ENCODE results near the gene TMEM221.

TMEM221 gene

DNA sequence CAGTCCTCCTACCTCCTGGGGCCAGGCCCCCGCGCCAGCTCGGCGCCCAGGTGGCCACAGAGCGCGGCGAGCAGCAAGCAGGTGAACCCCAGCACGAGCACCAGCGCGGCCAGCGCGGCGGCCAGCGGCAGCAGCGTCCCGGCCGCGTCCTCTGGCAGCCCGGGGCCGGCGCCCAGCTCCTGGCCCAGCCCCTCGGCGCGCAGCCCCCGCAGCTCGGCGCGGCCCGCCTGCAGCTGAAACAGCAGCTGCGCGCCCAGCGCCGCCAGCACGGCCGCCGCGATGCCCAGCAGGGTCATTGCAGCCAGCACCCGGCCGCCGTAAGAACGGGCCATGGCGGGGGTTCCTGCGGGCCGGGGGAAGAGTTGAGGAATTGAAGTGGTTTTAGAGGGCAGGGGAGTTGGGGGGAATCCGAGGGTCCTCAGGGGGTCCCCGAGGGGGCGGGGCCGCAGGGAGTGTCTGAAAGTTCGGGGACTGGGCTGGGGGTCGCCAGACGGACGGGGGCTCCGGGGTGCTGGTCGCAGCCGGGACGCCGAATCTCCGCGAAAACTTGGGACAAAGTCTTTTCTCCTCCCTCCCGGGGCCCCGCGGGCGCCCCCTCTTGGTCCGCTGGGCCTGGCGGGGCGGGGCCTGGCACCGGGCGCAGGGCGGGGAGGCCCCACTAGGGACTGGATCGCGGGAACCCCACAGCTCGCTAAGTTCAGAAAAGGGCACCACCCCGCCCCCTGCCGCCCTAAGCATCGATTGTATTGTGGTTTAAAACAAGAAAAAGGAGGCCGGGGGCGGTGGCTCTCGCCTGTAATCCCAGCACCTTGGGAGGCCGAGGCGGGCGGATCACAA lies at the start of gene TMEM221:
TMEM221 (minus strand) TSS at position 538 of the 837 bp plus-strand sequence; CDS start at position 332, 206 bp downstream.
- H3K4me3 ChIP-seq (ENCODE audit: low read depth, low read length): peak within 1 kb of the TSS; percentile 28
- no peak for DNase-seq (ENCODE audit: low read depth)
- TF ChIP-seq, protein P1, sequence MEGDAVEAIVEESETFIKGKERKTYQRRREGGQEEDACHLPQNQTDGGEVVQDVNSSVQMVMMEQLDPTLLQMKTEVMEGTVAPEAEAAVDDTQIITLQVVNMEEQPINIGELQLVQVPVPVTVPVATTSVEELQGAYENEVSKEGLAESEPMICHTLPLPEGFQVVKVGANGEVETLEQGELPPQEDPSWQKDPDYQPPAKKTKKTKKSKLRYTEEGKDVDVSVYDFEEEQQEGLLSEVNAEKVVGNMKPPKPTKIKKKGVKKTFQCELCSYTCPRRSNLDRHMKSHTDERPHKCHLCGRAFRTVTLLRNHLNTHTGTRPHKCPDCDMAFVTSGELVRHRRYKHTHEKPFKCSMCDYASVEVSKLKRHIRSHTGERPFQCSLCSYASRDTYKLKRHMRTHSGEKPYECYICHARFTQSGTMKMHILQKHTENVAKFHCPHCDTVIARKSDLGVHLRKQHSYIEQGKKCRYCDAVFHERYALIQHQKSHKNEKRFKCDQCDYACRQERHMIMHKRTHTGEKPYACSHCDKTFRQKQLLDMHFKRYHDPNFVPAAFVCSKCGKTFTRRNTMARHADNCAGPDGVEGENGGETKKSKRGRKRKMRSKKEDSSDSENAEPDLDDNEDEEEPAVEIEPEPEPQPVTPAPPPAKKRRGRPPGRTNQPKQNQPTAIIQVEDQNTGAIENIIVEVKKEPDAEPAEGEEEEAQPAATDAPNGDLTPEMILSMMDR (conservative IDR thresholded peaks at IDR 0.05; ENCODE audit: low read depth, low read length): peak; percentile 50

DNA sequence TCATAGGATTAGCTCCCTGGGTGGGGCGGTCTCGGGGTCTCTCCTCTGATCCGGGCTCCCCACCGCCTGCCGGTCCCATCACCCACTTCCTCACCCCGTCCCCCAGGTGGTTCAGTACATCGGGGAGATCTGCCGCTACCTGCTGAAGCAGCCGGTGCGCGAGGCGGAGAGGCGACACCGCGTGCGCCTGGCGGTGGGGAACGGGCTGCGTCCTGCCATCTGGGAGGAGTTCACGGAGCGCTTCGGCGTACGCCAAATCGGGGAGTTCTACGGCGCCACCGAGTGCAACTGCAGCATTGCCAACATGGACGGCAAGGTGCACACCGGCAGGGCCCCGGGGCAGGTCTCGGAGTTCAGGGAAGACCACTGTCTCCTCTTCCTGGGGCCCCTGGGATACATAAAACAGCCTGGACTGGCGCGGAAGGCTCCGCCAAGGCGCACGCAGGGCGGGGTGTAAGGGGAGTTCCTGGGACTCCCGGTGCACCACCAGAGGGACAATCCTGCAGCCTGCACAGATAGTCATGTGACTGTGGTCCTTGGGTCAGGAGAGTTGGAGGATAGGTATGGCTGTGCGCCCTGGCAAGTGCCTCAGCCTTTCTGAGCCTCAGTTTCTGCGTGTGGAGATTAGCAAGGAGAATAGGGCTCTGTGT lies 48.8 kb upstream of the TMEM221 start:
- no peak for DNase-seq (ENCODE audit: low read depth)
- TF ChIP-seq, protein P1 (conservative IDR thresholded peaks at IDR 0.05; ENCODE audit: low read depth, low read length): no peak
- H3K4me3 ChIP-seq (ENCODE audit: low read depth, low read length): no peak overlapping the region

DNA sequence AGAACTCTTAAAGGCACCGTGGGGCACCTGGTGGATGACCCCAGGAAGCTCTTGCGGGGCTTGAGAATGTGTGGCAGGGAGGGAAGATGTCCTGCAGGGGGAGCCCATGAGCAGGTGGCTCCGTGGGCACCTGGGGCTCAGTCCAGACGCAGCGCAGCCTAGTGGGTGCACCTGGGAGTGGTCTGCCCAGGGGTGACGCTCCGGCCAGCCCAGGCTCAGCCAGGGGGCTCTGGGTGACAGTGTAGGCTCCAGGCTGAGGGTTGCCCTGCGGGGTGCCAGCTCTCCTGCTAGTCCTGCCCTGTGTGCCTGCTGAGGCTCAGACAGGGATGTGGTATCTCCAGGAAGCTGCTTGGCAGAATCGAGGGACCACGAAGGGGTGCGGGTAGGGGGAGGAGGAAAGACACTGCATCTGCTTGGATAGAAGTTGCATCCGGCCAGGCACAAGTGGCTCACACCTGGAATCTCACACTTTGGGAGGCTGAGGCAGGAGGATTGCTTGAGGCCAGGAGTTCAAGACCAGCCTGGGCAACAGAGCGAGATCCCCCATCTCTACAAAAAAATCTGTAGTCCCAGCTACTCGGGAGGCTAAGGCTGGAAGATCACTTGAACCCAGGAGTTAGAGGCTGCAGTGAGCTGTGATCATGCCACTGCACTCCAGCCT lies 48.0 kb upstream of the TMEM221 start:
- TF ChIP-seq, protein P1 (conservative IDR thresholded peaks at IDR 0.05; ENCODE audit: low read depth, low read length): peak; percentile 92
- no peak overlapping the region for H3K4me3 ChIP-seq (ENCODE audit: low read depth, low read length)
- DNase-seq (ENCODE audit: low read depth): peak; percentile 78

DNA sequence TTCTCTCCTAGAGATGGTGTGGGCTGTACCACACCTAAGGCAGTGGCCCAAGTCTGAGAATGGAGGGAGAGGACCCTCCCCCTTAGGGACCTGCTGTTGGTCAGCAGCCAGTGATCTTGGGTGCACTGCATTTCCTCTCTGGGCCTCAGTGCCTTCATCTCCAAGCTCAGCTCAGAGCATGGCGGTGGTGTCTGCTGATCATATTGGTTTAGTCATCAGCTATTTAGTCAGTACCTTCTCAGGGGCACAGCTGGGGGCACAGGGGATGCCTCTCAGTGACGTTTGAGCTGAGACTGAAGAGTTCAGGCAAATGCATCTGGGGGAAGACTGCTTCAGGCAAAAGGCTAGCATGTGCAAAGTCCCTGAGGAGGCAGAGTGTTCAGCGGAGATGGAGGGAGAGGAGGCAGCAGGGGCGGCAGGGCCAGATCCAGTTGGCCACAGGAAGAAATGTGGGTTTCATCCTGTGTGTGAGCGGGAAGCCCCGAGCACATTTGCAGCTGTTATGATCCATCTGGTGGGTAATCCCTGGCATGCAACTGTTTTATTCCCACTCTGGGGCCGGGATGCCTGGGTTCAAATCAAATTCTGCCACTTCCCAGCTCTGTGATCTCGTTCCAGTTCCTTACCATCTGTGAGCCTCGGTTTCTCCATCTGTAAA lies 47.3 kb upstream of the TMEM221 start:
- peak; percentile 37 for DNase-seq (ENCODE audit: low read depth)
- no peak overlapping the region for H3K4me3 ChIP-seq (ENCODE audit: low read depth, low read length)
- TF ChIP-seq, protein P1 (conservative IDR thresholded peaks at IDR 0.05; ENCODE audit: low read depth, low read length): no peak

DNA sequence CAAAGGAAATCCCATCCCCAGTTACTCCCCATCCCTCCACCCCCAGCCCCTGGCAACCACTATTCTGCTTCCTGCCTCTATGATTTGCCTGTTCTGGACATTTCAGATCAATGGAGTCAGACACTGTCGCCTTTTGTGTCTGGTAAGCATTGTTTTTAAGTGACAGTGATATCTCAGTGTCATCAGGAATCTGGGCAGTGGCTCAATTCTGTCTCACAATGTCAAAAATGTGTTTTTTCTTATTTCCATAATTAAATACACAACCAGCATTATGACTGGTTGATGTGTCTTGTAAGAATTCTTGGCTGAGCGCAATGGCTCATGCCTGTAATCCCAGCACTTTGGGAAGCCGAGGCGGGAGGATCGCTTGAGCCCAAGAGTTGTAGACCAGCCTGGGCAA lies 42.8 kb upstream of the TMEM221 start:
- no peak for DNase-seq (ENCODE audit: low read depth)
- TF ChIP-seq, protein P1 (conservative IDR thresholded peaks at IDR 0.05; ENCODE audit: low read depth, low read length): no peak
- H3K4me3 ChIP-seq (ENCODE audit: low read depth, low read length): no peak overlapping the region

DNA sequence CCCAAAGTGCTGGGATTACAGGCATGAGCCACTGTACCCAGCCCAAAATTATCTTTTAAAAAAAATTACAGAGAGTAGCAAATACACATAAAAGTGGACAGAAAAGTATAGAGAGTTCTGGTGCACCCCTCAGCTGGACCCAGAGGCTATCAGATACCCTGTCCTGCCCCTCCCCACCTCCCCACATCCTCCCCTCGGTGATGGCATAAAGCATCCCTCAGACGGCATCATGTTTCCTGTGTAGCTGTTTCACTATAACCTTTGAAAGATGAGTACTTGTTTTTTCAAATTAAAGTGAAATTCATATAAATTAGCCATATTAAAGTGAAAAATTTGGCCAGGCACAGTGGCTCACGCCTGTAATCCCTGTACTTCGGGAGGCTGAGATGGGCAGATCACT lies 41.9 kb upstream of the TMEM221 start:
- TF ChIP-seq, protein P1 (conservative IDR thresholded peaks at IDR 0.05; ENCODE audit: low read depth, low read length): no peak
- H3K4me3 ChIP-seq (ENCODE audit: low read depth, low read length): no peak overlapping the region
- DNase-seq (ENCODE audit: low read depth): no peak
